H1 (cell line): ENCODE data around the gene HTRA1. TPM values are rescaled to one million over a fixed set of nuclear protein-coding genes. Genes with fewer than 3 reads are reported as not detected.

Experiments used
- CTCF ChIA-PET: fragments of 300-600 bp; sonication (Branson Sonifier 250); formaldehyde crosslinking; loops from one replicate; lab custom pipeline; 2021; ENCODE audit not compliant: partially characterized antibody; lab: Charles Lee
- POLR2A ChIA-PET: fragments of 300-600 bp; sonication (Branson Sonifier 250); formaldehyde crosslinking; loops from one replicate; lab custom pipeline; 2021; ENCODE audit warnings: inconsistent platforms; ENCODE audit not compliant: partially characterized antibody; lab: Charles Lee
- DNase-seq, 2 experiments: peaks; one replicate each; pipeline versions ENCODE4 v3.0.0 to v3.0.0-alpha.2; 2010 to 2022; ENCODE audit warnings: low spot score in 2 of 2, low read depth in 1 of 2, mixed read lengths in 1 of 2
- FAIRE-seq: peaks from 2 replicates; lab custom pipeline; 2011; peaks lifted over from hg19 to GRCh38; lab: Jason Lieb, UNC
- H2AFZ ChIP-seq: 2 replicates; pipeline ENCODE4 v1.8.1; 2012; ENCODE audit warnings: low read length, inconsistent platforms
- H2AK5ac ChIP-seq: 2 replicates; pipeline ENCODE4 v1.6.1; 2013; ENCODE audit warnings: low read depth, low read length
- H2BK120ac ChIP-seq: replicated peaks from 2 replicates; pipeline ENCODE3; 2013; ENCODE audit warnings: low read depth, low read length, inconsistent platforms
- H2BK12ac ChIP-seq: 2 replicates; pipeline ENCODE4 v1.6.1; 2013; ENCODE audit warnings: low read depth, low read length
- H2BK15ac ChIP-seq: 2 replicates; pipeline ENCODE4 v1.6.1; 2013; ENCODE audit warnings: low read length
- H2BK20ac ChIP-seq: 2 replicates; pipeline ENCODE4 v1.6.1; 2013; ENCODE audit warnings: low read length
- H2BK5ac ChIP-seq: 2 replicates; pipeline ENCODE4 v1.6.1; 2013; ENCODE audit warnings: low read depth, low read length
- H3K14ac ChIP-seq: 2 replicates; pipeline ENCODE4 v1.6.1; 2013; ENCODE audit warnings: inconsistent platforms; ENCODE audit not compliant: insufficient read length
- H3K18ac ChIP-seq: 2 replicates; pipeline ENCODE4 v1.6.1; 2013; ENCODE audit warnings: low read length; ENCODE audit errors: extremely low read depth
- H3K23ac ChIP-seq: 2 replicates; pipeline ENCODE4 v1.6.1; 2013; ENCODE audit warnings: inconsistent platforms; ENCODE audit not compliant: insufficient read length
- H3K23me2 ChIP-seq: 2 replicates; pipeline ENCODE4 v1.6.1; 2013; ENCODE audit warnings: low read depth, low read length
- H3K27ac ChIP-seq: 2 replicates; pipeline ENCODE4 v1.6.1; 2011; ENCODE audit warnings: low read depth, low read length, inconsistent platforms
- H3K27me3 ChIP-seq, 4 experiments: replicated peaks in 1 of 4; 1 replicate in 1 of 4; 2 replicates in 3 of 4; pipeline versions ENCODE4 v1.6.1 to v1.8.1; 2011 to 2013; ENCODE audit warnings: low read length in 3 of 4, mild to moderate bottlenecking in 3 of 4, inconsistent platforms in 2 of 4, mixed read lengths in 2 of 4, moderate library complexity in 1 of 4; ENCODE audit not compliant: control insufficient read depth in 3 of 4, insufficient read depth in 3 of 4; ENCODE audit errors: extremely low read depth in 1 of 4
- H3K36me3 ChIP-seq, 4 experiments: 2 replicates each; pipeline versions ENCODE4 v1.6.1 to v1.8.1; 2011 to 2013; ENCODE audit warnings: mild to moderate bottlenecking in 4 of 4, low read length in 3 of 4, moderate library complexity in 2 of 4, control low read depth in 1 of 4, inconsistent platforms in 1 of 4; ENCODE audit not compliant: insufficient read depth in 4 of 4, control insufficient read depth in 2 of 4
- H3K4ac ChIP-seq: replicated peaks from 2 replicates; pipeline ENCODE3; 2013; ENCODE audit warnings: low read length, low read depth, mixed read lengths, inconsistent platforms; ENCODE audit not compliant: insufficient read length
- H3K4me1 ChIP-seq, 4 experiments: replicated peaks in 1 of 4; 1 replicate in 1 of 4; 2 replicates in 3 of 4; pipeline versions ENCODE4 v1.6.1 to v1.8.1; 2011 to 2013; ENCODE audit warnings: low read length in 3 of 4, inconsistent platforms in 2 of 4, mixed read lengths in 1 of 4; ENCODE audit not compliant: insufficient read depth in 4 of 4, control insufficient read depth in 3 of 4
- H3K4me2 ChIP-seq, 2 experiments: 2 replicates each; pipeline versions ENCODE4 v1.6.1 to v1.8.1; 2011 to 2013; ENCODE audit warnings: low read depth in 2 of 2, low read length in 2 of 2, control low read depth in 1 of 2, inconsistent platforms in 1 of 2, mild to moderate bottlenecking in 1 of 2; ENCODE audit not compliant: insufficient read depth in 1 of 2
- H3K4me3 ChIP-seq, 4 experiments: fragments of 200-600, 300-600 bp in 1 of 4; sonication (generic), shearing (Covaris generic), sonication (Bioruptor Twin) in 1 of 4; 2 replicates each; pipeline versions ENCODE4 v1.5.1 to v1.8.1; 2011 to 2016; ENCODE audit warnings: low read length in 4 of 4, low read depth in 3 of 4, control low read depth in 2 of 4, inconsistent platforms in 2 of 4, mild to moderate bottlenecking in 2 of 4, mixed read lengths in 1 of 4, moderate library complexity in 1 of 4; ENCODE audit not compliant: insufficient read depth in 2 of 4; ENCODE audit errors: extremely low read depth in 1 of 4
- H3K56ac ChIP-seq: replicated peaks from 2 replicates; pipeline ENCODE3; 2013; ENCODE audit warnings: low read depth, mild to moderate bottlenecking, mixed read lengths, low read length, inconsistent platforms; ENCODE audit not compliant: insufficient read length
- H3K79me1 ChIP-seq: 2 replicates; pipeline ENCODE4 v1.6.1; 2013; ENCODE audit warnings: low read depth, low read length, control low read depth
- H3K79me2 ChIP-seq, 2 experiments: 2 replicates each; pipeline versions ENCODE4 v1.6.1 to v1.8.1; 2012 to 2013; ENCODE audit warnings: low read length in 2 of 2, mild to moderate bottlenecking in 2 of 2, inconsistent platforms in 1 of 2; ENCODE audit not compliant: insufficient read depth in 2 of 2, control insufficient read depth in 1 of 2
- H3K9ac ChIP-seq, 4 experiments: replicated peaks in 1 of 4; 1 replicate in 1 of 4; 2 replicates in 3 of 4; pipeline versions ENCODE4 v1.6.1 to v1.8.1; 2011 to 2013; ENCODE audit warnings: low read depth in 3 of 4, low read length in 3 of 4, control low read depth in 2 of 4, mild to moderate bottlenecking in 2 of 4, moderate library complexity in 2 of 4, inconsistent platforms in 1 of 4; ENCODE audit errors: extremely low read depth in 1 of 4
- H3K9me3 ChIP-seq, 2 experiments: 2 replicates each; pipeline versions ENCODE4 v1.6.1 to v1.8.1; 2012 to 2013; ENCODE audit warnings: mild to moderate bottlenecking in 2 of 2, moderate library complexity in 2 of 2, control low read depth in 1 of 2, inconsistent platforms in 1 of 2, low read depth in 1 of 2, low read length in 1 of 2, mixed read lengths in 1 of 2; ENCODE audit not compliant: insufficient read depth in 2 of 2
- H4K20me1 ChIP-seq, 2 experiments: replicated peaks in 1 of 2; 2 replicates each; pipeline versions ENCODE3 to v1.8.1; 2011 to 2013; ENCODE audit warnings: inconsistent platforms in 2 of 2, low read length in 2 of 2, mild to moderate bottlenecking in 1 of 2; ENCODE audit not compliant: insufficient read depth in 2 of 2, control insufficient read depth in 1 of 2
- H4K5ac ChIP-seq: 2 replicates; pipeline ENCODE4 v1.6.1; 2013; ENCODE audit warnings: low read length, low read depth, mixed read lengths, inconsistent platforms; ENCODE audit not compliant: insufficient read length
- H4K8ac ChIP-seq: 2 replicates; pipeline ENCODE4 v1.8.0; 2013; ENCODE audit warnings: mild to moderate bottlenecking, moderate library complexity, low read length, inconsistent platforms; ENCODE audit not compliant: insufficient read depth; ENCODE audit errors: extremely low read depth
- H4K91ac ChIP-seq: replicated peaks from 2 replicates; pipeline ENCODE3; 2013; ENCODE audit warnings: low read length, mixed read lengths, inconsistent platforms; ENCODE audit not compliant: insufficient read length
- ATF2 ChIP-seq: IDR thresholded peaks from 2 replicates; pipeline ENCODE4 v1.6.1; 2012; ENCODE audit warnings: low read length, inconsistent platforms
- JUN ChIP-seq: IDR thresholded peaks from 2 replicates; pipeline ENCODE4 v1.6.1; 2011; ENCODE audit warnings: low read depth, mild to moderate bottlenecking, improper control_type of control experiment, low read length
- PHF8 ChIP-seq: fragments of 200-600 bp; sonication (generic); conservative IDR thresholded peaks from 2 replicates; pipeline ENCODE4 v1.7.1; 2012; ENCODE audit warnings: low read depth, mild to moderate bottlenecking, inconsistent platforms, low read length, moderate library complexity
- RAD21 ChIP-seq, 2 experiments: IDR thresholded peaks in 1 of 2; conservative IDR thresholded peaks in 1 of 2; 2 replicates each; pipeline ENCODE4 v1.6.1; 2011; ENCODE audit warnings: low read depth in 2 of 2, low read length in 2 of 2, improper control_type of control experiment in 1 of 2, inconsistent platforms in 1 of 2, mild to moderate bottlenecking in 1 of 2, moderate library complexity in 1 of 2
- RNF2 ChIP-seq: fragments of 200-900, 300-1000 bp; sonication (generic); IDR thresholded peaks from 2 replicates; pipeline ENCODE4 v1.7.1; 2016; ENCODE audit warnings: borderline replicate concordance, low read depth, mild to moderate bottlenecking, antibody characterized with exemption, low read length; ENCODE audit not compliant: poor library complexity, severe bottlenecking; ENCODE audit errors: missing control alignments
- RXRA ChIP-seq: IDR thresholded peaks from 2 replicates; pipeline ENCODE4 v1.6.1; 2011; ENCODE audit warnings: low read depth, mild to moderate bottlenecking, low read length, moderate library complexity; ENCODE audit not compliant: insufficient read depth
- USF2 ChIP-seq: IDR thresholded peaks from 2 replicates; pipeline ENCODE4 v1.6.1; 2011; ENCODE audit warnings: low read length, improper control_type of control experiment
- WGBS, 2 experiments: shearing (Covaris generic) in 1 of 2; methylation state at CpG; one replicate each; pipeline versions ENCODE4 v1.1.6 to v1.1.7; 2013 to 2015; ENCODE audit warnings: low lambda C conversion rate in 2 of 2, mixed read lengths in 2 of 2, inconsistent platforms in 1 of 2, low coverage in 1 of 2, missing lambda C conversion rate in 1 of 2; ENCODE audit not compliant: insufficient replicate concordance in 2 of 2, insufficient coverage in 1 of 2, insufficient read length in 1 of 2; ENCODE audit errors: extremely low coverage in 1 of 2, missing lambda C conversion rate in 1 of 2; 5-methylcytosine and 5-hydroxymethylcytosine counted together
- polyA plus RNA-seq, 7 experiments: library from polyadenylated mRNA; depleted of rRNA in 3 of 7; stranded (reverse) in 5 of 7; unstranded in 2 of 7; fragments of >200 nt in 5 of 7; fragments of 200-250 nt in 2 of 7; gene quantifications; 1 replicate in 5 of 7; 2 replicates in 1 of 7; 4 replicates in 1 of 7; pipeline versions ENCODE4 v1.2.1 to v1.2.3, GENCODE V29; 2011 to 2013; ENCODE audit warnings: missing spikeins in 2 of 7, mixed read lengths in 2 of 7
- total RNA-seq: library from RNA; stranded (reverse); fragmentation: NEBNext Ultra II Directional; extraction: Animal tissue kit (Norgen Biotek cat#: 25700); gene quantifications from 2 replicates; pipeline ENCODE4 v1.2.1, GENCODE V29; 2021

HTRA1 gene
- total and polyA plus RNA-seq, 2 of the 8 experiments (the other 6 are each of a cell fraction or from before 2014, with no cell fraction given) = 15.8 to 20.1 TPM

- Histone ChIP-seq H3K79me1 (no peaks in the 10 kb centered on the region), H3K14ac (no peak overlapping the region), H3K27ac (no peak overlapping the region), H3K4me2 (no peak overlapping the region), H3K9ac (no peak overlapping the region), H2BK5ac (peak overlapping the region; percentile 37; the same call in 1 of the 2 replicates), H3K23ac (no peak overlapping the region), H2BK12ac (peak overlapping the region; percentile 77; the same call in 1 of the 2 replicates), H2AK5ac (no peak overlapping the region), H4K5ac (no peak overlapping the region), H3K9me3 (peaks cover 0 to 5% of the 10 kb centered on the region in 2 experiments; a peak in 1 of 4 replicates), H4K91ac (peak overlapping the region; percentile 31), H2BK120ac (no peak overlapping the region), H3K4me3 (no peak overlapping the region), H3K36me3 (no peaks in the 10 kb centered on the region), H3K27me3 (no peaks in the 10 kb centered on the region; a peak in 1 of 7 replicates), H2AFZ (no peak overlapping the region), H2BK15ac (no peak overlapping the region), H3K4ac (no peak overlapping the region), H3K79me2 (no peaks in the 10 kb centered on the region), H3K4me1 (0 out of 7 replicates have a peak, but pooled peaks cover 0 to 4% (median 0%) of the 10 kb centered on the region in 4 experiments), H3K18ac (no peak overlapping the region), H2BK20ac (no peak overlapping the region), H3K56ac (no peak overlapping the region), H4K8ac (no peak overlapping the region), H4K20me1 (peaks cover 0 to 4% of the 10 kb centered on the region in 2 experiments), H3K23me2 (no peaks in the 10 kb centered on the region)
- WGBS, 2 experiments = 84% methylated on average over 11 of the region's 11 CpGs; no CpG with 5 or more reads in 1 of the 2 experiments
- POLR2A ChIA-PET = no interaction called here
- FAIRE-seq (no peak), DNase-seq (no peak)
- CTCF ChIA-PET = interaction anchor here (0.7 to 2.3 kb wide), 13 partner anchors 8 to 421 kb away, joined by 3 to 9 read pairs (median 3); no protein-coding TSS in a partner anchor
- no peak for TF ChIP-seq PHF8
- TF ChIP-seq JUN = no peak
- TF ChIP-seq RAD21 (IDR thresholded peaks at IDR 0.05 in 1 of 2, conservative IDR thresholded peaks at IDR 0.05 in 1 of 2; ENCODE audit: low read depth in 2 of 2, low read length in 2 of 2) = peak in 1 of 2 experiments; percentile 24; a peak in 2 of 4 replicates
- TF ChIP-seq RXRA = no peak
- no peak for TF ChIP-seq USF2
- no peak for TF ChIP-seq ATF2
- TF ChIP-seq RNF2 = no peak
Observed at GRCh38 chr10:122484276-122485060, 23.1 kb downstream of the HTRA1 start.
